ENCODE data around the gene DEGS2.

GRCh38 chr14:100158566-100159093 lies 815 bp downstream of the DEGS2 start:
- TF ChIP-seq YY1 (IDR thresholded peaks at IDR 0.05; ENCODE audit: insufficient read depth, insufficient read length), result no peak
- no peak for TF ChIP-seq SUZ12 (IDR thresholded peaks at IDR 0.05; ENCODE audit: extremely low read depth, insufficient read depth, insufficient read length)
